H1 (cell line): Measurements from ENCODE around the gene MCM3. TPM values are rescaled to one million over a fixed set of nuclear protein-coding genes. Genes with fewer than 3 reads are reported as not detected.

ENCODE experiments used
- CTCF ChIA-PET: fragments of 300-600 bp; sonication (Branson Sonifier 250); formaldehyde crosslinking; loops from one replicate; lab custom pipeline; 2021; ENCODE audit not compliant: partially characterized antibody; lab: Charles Lee
- POLR2A ChIA-PET: fragments of 300-600 bp; sonication (Branson Sonifier 250); formaldehyde crosslinking; loops from one replicate; lab custom pipeline; 2021; ENCODE audit warnings: inconsistent platforms; ENCODE audit not compliant: partially characterized antibody; lab: Charles Lee
- DNase-seq, 2 experiments: peaks; one replicate each; pipeline versions ENCODE4 v3.0.0 to v3.0.0-alpha.2; 2010 to 2022; ENCODE audit warnings: low spot score in 2 of 2, low read depth in 1 of 2, mixed read lengths in 1 of 2
- FAIRE-seq: peaks from 2 replicates; lab custom pipeline; 2011; peaks lifted over from hg19 to GRCh38; lab: Jason Lieb, UNC
- H2AFZ ChIP-seq: 2 replicates; pipeline ENCODE4 v1.8.1; 2012; ENCODE audit warnings: low read length, inconsistent platforms
- H2AK5ac ChIP-seq: 2 replicates; pipeline ENCODE4 v1.6.1; 2013; ENCODE audit warnings: low read depth, low read length
- H2BK120ac ChIP-seq: replicated peaks from 2 replicates; pipeline ENCODE3; 2013; ENCODE audit warnings: low read depth, low read length, inconsistent platforms
- H2BK12ac ChIP-seq: 2 replicates; pipeline ENCODE4 v1.6.1; 2013; ENCODE audit warnings: low read depth, low read length
- H2BK15ac ChIP-seq: 2 replicates; pipeline ENCODE4 v1.6.1; 2013; ENCODE audit warnings: low read length
- H2BK20ac ChIP-seq: 2 replicates; pipeline ENCODE4 v1.6.1; 2013; ENCODE audit warnings: low read length
- H2BK5ac ChIP-seq: 2 replicates; pipeline ENCODE4 v1.6.1; 2013; ENCODE audit warnings: low read depth, low read length
- H3K14ac ChIP-seq: 2 replicates; pipeline ENCODE4 v1.6.1; 2013; ENCODE audit warnings: inconsistent platforms; ENCODE audit not compliant: insufficient read length
- H3K18ac ChIP-seq: 2 replicates; pipeline ENCODE4 v1.6.1; 2013; ENCODE audit warnings: low read length; ENCODE audit errors: extremely low read depth
- H3K23ac ChIP-seq: 2 replicates; pipeline ENCODE4 v1.6.1; 2013; ENCODE audit warnings: inconsistent platforms; ENCODE audit not compliant: insufficient read length
- H3K23me2 ChIP-seq: 2 replicates; pipeline ENCODE4 v1.6.1; 2013; ENCODE audit warnings: low read depth, low read length
- H3K27ac ChIP-seq: 2 replicates; pipeline ENCODE4 v1.6.1; 2011; ENCODE audit warnings: low read depth, low read length, inconsistent platforms
- H3K27me3 ChIP-seq, 4 experiments: replicated peaks in 1 of 4; 1 replicate in 1 of 4; 2 replicates in 3 of 4; pipeline versions ENCODE4 v1.6.1 to v1.8.1; 2011 to 2013; ENCODE audit warnings: low read length in 3 of 4, mild to moderate bottlenecking in 3 of 4, inconsistent platforms in 2 of 4, mixed read lengths in 2 of 4, moderate library complexity in 1 of 4; ENCODE audit not compliant: control insufficient read depth in 3 of 4, insufficient read depth in 3 of 4; ENCODE audit errors: extremely low read depth in 1 of 4
- H3K36me3 ChIP-seq, 4 experiments: 2 replicates each; pipeline versions ENCODE4 v1.6.1 to v1.8.1; 2011 to 2013; ENCODE audit warnings: mild to moderate bottlenecking in 4 of 4, low read length in 3 of 4, moderate library complexity in 2 of 4, control low read depth in 1 of 4, inconsistent platforms in 1 of 4; ENCODE audit not compliant: insufficient read depth in 4 of 4, control insufficient read depth in 2 of 4
- H3K4ac ChIP-seq: replicated peaks from 2 replicates; pipeline ENCODE3; 2013; ENCODE audit warnings: low read length, low read depth, mixed read lengths, inconsistent platforms; ENCODE audit not compliant: insufficient read length
- H3K4me1 ChIP-seq, 4 experiments: replicated peaks in 1 of 4; 1 replicate in 1 of 4; 2 replicates in 3 of 4; pipeline versions ENCODE4 v1.6.1 to v1.8.1; 2011 to 2013; ENCODE audit warnings: low read length in 3 of 4, inconsistent platforms in 2 of 4, mixed read lengths in 1 of 4; ENCODE audit not compliant: insufficient read depth in 4 of 4, control insufficient read depth in 3 of 4
- H3K4me2 ChIP-seq, 2 experiments: 2 replicates each; pipeline versions ENCODE4 v1.6.1 to v1.8.1; 2011 to 2013; ENCODE audit warnings: low read depth in 2 of 2, low read length in 2 of 2, control low read depth in 1 of 2, inconsistent platforms in 1 of 2, mild to moderate bottlenecking in 1 of 2; ENCODE audit not compliant: insufficient read depth in 1 of 2
- H3K4me3 ChIP-seq, 4 experiments: fragments of 200-600, 300-600 bp in 1 of 4; sonication (generic), shearing (Covaris generic), sonication (Bioruptor Twin) in 1 of 4; 2 replicates each; pipeline versions ENCODE4 v1.5.1 to v1.8.1; 2011 to 2016; ENCODE audit warnings: low read length in 4 of 4, low read depth in 3 of 4, control low read depth in 2 of 4, inconsistent platforms in 2 of 4, mild to moderate bottlenecking in 2 of 4, mixed read lengths in 1 of 4, moderate library complexity in 1 of 4; ENCODE audit not compliant: insufficient read depth in 2 of 4; ENCODE audit errors: extremely low read depth in 1 of 4
- H3K56ac ChIP-seq: replicated peaks from 2 replicates; pipeline ENCODE3; 2013; ENCODE audit warnings: low read depth, mild to moderate bottlenecking, mixed read lengths, low read length, inconsistent platforms; ENCODE audit not compliant: insufficient read length
- H3K79me1 ChIP-seq: 2 replicates; pipeline ENCODE4 v1.6.1; 2013; ENCODE audit warnings: low read depth, low read length, control low read depth
- H3K79me2 ChIP-seq, 2 experiments: 2 replicates each; pipeline versions ENCODE4 v1.6.1 to v1.8.1; 2012 to 2013; ENCODE audit warnings: low read length in 2 of 2, mild to moderate bottlenecking in 2 of 2, inconsistent platforms in 1 of 2; ENCODE audit not compliant: insufficient read depth in 2 of 2, control insufficient read depth in 1 of 2
- H3K9ac ChIP-seq, 4 experiments: replicated peaks in 1 of 4; 1 replicate in 1 of 4; 2 replicates in 3 of 4; pipeline versions ENCODE4 v1.6.1 to v1.8.1; 2011 to 2013; ENCODE audit warnings: low read depth in 3 of 4, low read length in 3 of 4, control low read depth in 2 of 4, mild to moderate bottlenecking in 2 of 4, moderate library complexity in 2 of 4, inconsistent platforms in 1 of 4; ENCODE audit errors: extremely low read depth in 1 of 4
- H3K9me3 ChIP-seq, 2 experiments: 2 replicates each; pipeline versions ENCODE4 v1.6.1 to v1.8.1; 2012 to 2013; ENCODE audit warnings: mild to moderate bottlenecking in 2 of 2, moderate library complexity in 2 of 2, control low read depth in 1 of 2, inconsistent platforms in 1 of 2, low read depth in 1 of 2, low read length in 1 of 2, mixed read lengths in 1 of 2; ENCODE audit not compliant: insufficient read depth in 2 of 2
- H4K20me1 ChIP-seq, 2 experiments: replicated peaks in 1 of 2; 2 replicates each; pipeline versions ENCODE3 to v1.8.1; 2011 to 2013; ENCODE audit warnings: inconsistent platforms in 2 of 2, low read length in 2 of 2, mild to moderate bottlenecking in 1 of 2; ENCODE audit not compliant: insufficient read depth in 2 of 2, control insufficient read depth in 1 of 2
- H4K5ac ChIP-seq: 2 replicates; pipeline ENCODE4 v1.6.1; 2013; ENCODE audit warnings: low read length, low read depth, mixed read lengths, inconsistent platforms; ENCODE audit not compliant: insufficient read length
- H4K8ac ChIP-seq: 2 replicates; pipeline ENCODE4 v1.8.0; 2013; ENCODE audit warnings: mild to moderate bottlenecking, moderate library complexity, low read length, inconsistent platforms; ENCODE audit not compliant: insufficient read depth; ENCODE audit errors: extremely low read depth
- H4K91ac ChIP-seq: replicated peaks from 2 replicates; pipeline ENCODE3; 2013; ENCODE audit warnings: low read length, mixed read lengths, inconsistent platforms; ENCODE audit not compliant: insufficient read length
- CEBPB ChIP-seq: IDR thresholded peaks from 2 replicates; pipeline ENCODE4 v1.6.1; 2012; ENCODE audit warnings: low read depth, low read length
- CHD1 ChIP-seq: IDR thresholded peaks from 2 replicates; pipeline ENCODE4 v1.6.1; 2012; ENCODE audit warnings: low read depth, low read length, improper control_type of control experiment
- CTBP2 ChIP-seq: IDR thresholded peaks from 2 replicates; pipeline ENCODE4 v1.7.0; 2011; ENCODE audit warnings: borderline replicate concordance, mild to moderate bottlenecking, moderate library complexity, mixed read lengths, low read length; ENCODE audit not compliant: insufficient read depth, insufficient read length
- GTF2F1 ChIP-seq: IDR thresholded peaks from 2 replicates; pipeline ENCODE4 v1.6.1; 2012; ENCODE audit warnings: low read depth, low read length, improper control_type of control experiment, borderline replicate concordance
- KDM1A ChIP-seq: fragments of 200-600, 300-600 bp; sonication (generic); IDR thresholded peaks from 2 replicates; pipeline ENCODE4 v1.7.1; 2016; ENCODE audit warnings: mild to moderate bottlenecking, low read length, borderline replicate concordance
- NRF1 ChIP-seq: IDR thresholded peaks from 2 replicates; pipeline ENCODE4 v1.6.1; 2011; ENCODE audit warnings: mild to moderate bottlenecking, low read depth, low read length, improper control_type of control experiment
- RFX5 ChIP-seq: IDR thresholded peaks from 2 replicates; pipeline ENCODE4 v1.6.1; 2011; ENCODE audit warnings: low read depth, low read length, improper control_type of control experiment, borderline replicate concordance
- SRF ChIP-seq: IDR thresholded peaks from 2 replicates; pipeline ENCODE4 v1.6.1; 2011; ENCODE audit warnings: mild to moderate bottlenecking, low read depth, low read length, moderate library complexity
- TBP ChIP-seq: IDR thresholded peaks from 2 replicates; pipeline ENCODE4 v1.6.1; 2011; ENCODE audit warnings: low read depth, low read length, improper control_type of control experiment
- TEAD4 ChIP-seq: IDR thresholded peaks from 2 replicates; pipeline ENCODE4 v1.6.1; 2012; ENCODE audit warnings: low read depth, low read length, inconsistent platforms, mixed read lengths
- WGBS, 2 experiments: shearing (Covaris generic) in 1 of 2; methylation state at CpG; one replicate each; pipeline versions ENCODE4 v1.1.6 to v1.1.7; 2013 to 2015; ENCODE audit warnings: low lambda C conversion rate in 2 of 2, mixed read lengths in 2 of 2, inconsistent platforms in 1 of 2, low coverage in 1 of 2, missing lambda C conversion rate in 1 of 2; ENCODE audit not compliant: insufficient replicate concordance in 2 of 2, insufficient coverage in 1 of 2, insufficient read length in 1 of 2; ENCODE audit errors: extremely low coverage in 1 of 2, missing lambda C conversion rate in 1 of 2; 5-methylcytosine and 5-hydroxymethylcytosine counted together
- polyA plus RNA-seq, 7 experiments: library from polyadenylated mRNA; depleted of rRNA in 3 of 7; stranded (reverse) in 5 of 7; unstranded in 2 of 7; fragments of >200 nt in 5 of 7; fragments of 200-250 nt in 2 of 7; gene quantifications; 1 replicate in 5 of 7; 2 replicates in 1 of 7; 4 replicates in 1 of 7; pipeline versions ENCODE4 v1.2.1 to v1.2.3, GENCODE V29; 2011 to 2013; ENCODE audit warnings: missing spikeins in 2 of 7, mixed read lengths in 2 of 7
- total RNA-seq: library from RNA; stranded (reverse); fragmentation: NEBNext Ultra II Directional; extraction: Animal tissue kit (Norgen Biotek cat#: 25700); gene quantifications from 2 replicates; pipeline ENCODE4 v1.2.1, GENCODE V29; 2021
- TF ChIP-seq, protein P1 (sequence below): IDR thresholded peaks from 2 replicates; pipeline ENCODE4 v1.6.1; 2012; ENCODE audit warnings: low read length, inconsistent platforms

MCM3 gene
- total and polyA plus RNA-seq, 2 of the 8 experiments (the other 6 are each of a cell fraction or from before 2014, with no cell fraction given) = 275 to 293 TPM

DNA sequence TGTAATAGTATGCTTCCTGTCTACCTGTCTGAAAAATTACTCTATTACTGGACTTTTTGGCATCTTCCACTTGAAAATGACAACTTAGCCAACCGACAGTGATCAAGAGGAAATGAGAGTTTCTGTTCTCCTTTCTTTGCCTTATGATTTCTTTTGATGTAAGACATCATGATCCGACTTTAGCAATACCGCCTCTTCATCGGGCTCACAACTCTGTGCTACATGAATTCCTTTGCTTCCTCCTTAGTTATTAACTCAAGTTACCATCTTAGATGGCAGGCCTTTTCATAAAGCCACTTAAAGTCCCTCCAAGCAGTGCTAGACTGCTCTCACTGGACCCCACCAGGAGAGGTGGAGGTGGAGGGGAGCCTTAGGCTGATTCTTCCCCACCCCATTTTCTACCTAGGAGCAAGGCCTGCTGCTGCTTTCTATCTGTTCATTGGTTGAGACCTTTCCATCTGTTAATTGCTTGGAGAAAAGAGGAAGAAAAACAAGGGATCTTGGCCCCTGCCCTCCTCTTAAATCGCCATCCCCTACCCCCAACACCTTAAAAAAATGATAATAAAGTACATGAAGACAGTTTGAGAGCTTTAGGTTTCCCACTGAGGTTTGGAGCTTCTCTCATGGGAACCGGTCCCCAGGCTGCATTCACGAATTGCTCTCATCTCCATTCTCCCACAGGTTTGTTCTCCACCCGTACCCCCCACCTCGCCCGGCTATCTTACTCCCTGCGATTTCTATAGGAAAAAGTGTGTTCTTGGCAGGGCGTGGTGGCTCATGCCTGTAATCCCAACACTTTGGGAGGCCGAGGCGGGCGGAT is 21.6 kb upstream of the MCM3 start:
- Histone ChIP-seq H2BK12ac (no peak overlapping the region), H3K56ac (no peak overlapping the region), H2BK20ac (no peak overlapping the region), H3K27ac (no peak overlapping the region), H3K23me2 (no peaks in the 10 kb centered on the region; the same call in 1 of the 2 replicates), H3K79me2 (no peaks in the 10 kb centered on the region), H4K5ac (no peak overlapping the region), H3K14ac (no peak overlapping the region), H3K23ac (no peak overlapping the region), H4K8ac (no peak overlapping the region), H3K27me3 (no peaks in the 10 kb centered on the region), H3K79me1 (no peaks in the 10 kb centered on the region), H3K9ac (no peak overlapping the region), H3K36me3 (no peaks in the 10 kb centered on the region), H3K9me3 (no peaks in the 10 kb centered on the region), H3K4me3 (no peak overlapping the region), H4K91ac (no peak overlapping the region), H4K20me1 (no peaks in the 10 kb centered on the region), H2BK120ac (no peak overlapping the region), H3K4ac (no peak overlapping the region), H3K18ac (no peak overlapping the region), H2AK5ac (no peak overlapping the region), H2BK5ac (no peak overlapping the region), H2BK15ac (no peak overlapping the region), H3K4me2 (0 out of 4 replicates have a peak overlapping the region, but pooled peaks of 1 of the 2 experiments have one; percentile 37), H3K4me1 (no peaks in the 10 kb centered on the region; a peak in 2 of 7 replicates), H2AFZ (no peak overlapping the region)
- ChIA-PET CTCF (interaction anchor here (1.2 to 3.0 kb wide), 4 partner anchors 20 to 346 kb away, joined by 4 to 16 read pairs (median 6); no protein-coding TSS in a partner anchor), POLR2A (interaction anchor here (0.7 to 1.8 kb wide), 2 partner anchors 21 to 26 kb away, joined by 3 to 7 read pairs; partner anchors contain the start of gene MCM3)
- DNase-seq = no peak
- FAIRE-seq = no peak
- 87% methylated on average over 15 of the region's 15 CpGs; no CpG with 5 or more reads in 1 of the 2 experiments for WGBS, 2 experiments
- TF ChIP-seq SRF (no peak), TEAD4 (no peak), CEBPB (no peak), GTF2F1 (no peak), TBP (no peak), RFX5 (no peak), KDM1A (no peak), CTBP2 (no peak), CHD1 (no peak), NRF1 (no peak)
- TF ChIP-seq, protein P1, sequence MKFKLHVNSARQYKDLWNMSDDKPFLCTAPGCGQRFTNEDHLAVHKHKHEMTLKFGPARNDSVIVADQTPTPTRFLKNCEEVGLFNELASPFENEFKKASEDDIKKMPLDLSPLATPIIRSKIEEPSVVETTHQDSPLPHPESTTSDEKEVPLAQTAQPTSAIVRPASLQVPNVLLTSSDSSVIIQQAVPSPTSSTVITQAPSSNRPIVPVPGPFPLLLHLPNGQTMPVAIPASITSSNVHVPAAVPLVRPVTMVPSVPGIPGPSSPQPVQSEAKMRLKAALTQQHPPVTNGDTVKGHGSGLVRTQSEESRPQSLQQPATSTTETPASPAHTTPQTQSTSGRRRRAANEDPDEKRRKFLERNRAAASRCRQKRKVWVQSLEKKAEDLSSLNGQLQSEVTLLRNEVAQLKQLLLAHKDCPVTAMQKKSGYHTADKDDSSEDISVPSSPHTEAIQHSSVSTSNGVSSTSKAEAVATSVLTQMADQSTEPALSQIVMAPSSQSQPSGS = no peak
